ENCODE measurements around the gene PLA2G5.

Gene PLA2G5

DNA sequence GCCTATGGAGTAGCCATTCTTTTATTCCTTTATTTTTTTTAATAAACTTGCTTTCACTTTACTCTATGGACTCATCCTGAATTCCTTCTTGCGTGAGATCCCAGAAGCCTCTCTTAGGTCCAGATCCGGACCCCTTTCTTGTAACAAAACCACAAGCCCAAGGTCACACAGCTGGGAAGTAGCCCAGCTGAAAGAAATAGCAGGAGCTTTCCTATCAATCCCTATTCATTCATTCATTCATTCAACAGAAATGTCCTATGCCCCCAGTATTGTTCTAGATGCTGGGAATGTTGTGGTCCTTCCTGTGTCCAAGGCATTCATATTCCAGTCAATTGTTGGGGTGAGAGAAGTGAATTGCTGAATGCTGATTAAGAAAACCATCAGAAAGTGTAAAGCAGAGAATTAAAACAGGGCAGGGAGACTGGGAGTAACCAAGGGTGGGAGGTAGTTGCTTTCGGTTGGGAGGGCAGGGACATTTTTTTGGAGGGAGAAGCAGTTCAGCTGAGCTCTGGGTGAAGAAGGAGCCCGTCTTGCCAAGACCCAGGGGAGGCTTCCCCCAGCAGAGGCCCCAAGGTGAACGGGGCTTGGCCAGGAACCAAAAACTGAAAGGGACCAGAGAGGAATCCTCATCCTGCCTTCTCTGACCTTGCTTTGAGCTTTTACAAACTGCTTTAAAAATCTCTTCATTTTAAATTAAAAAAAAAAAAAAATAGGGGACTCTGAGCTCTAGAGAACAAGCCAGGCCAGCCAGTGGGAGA, 38.6 kb downstream of the PLA2G5 start:
- Histone ChIP-seq H3K36me3 (ENCODE audit: control insufficient read depth, insufficient read depth, low read length) (no peaks in the 10 kb centered on the region), H3K27me3 (ENCODE audit: control insufficient read depth, insufficient read depth, low read length) (no peaks in the 10 kb centered on the region), H3K27ac (ENCODE audit: low read depth, low read length) (no peak overlapping the region), H3K4me1 (ENCODE audit: control insufficient read depth, insufficient read depth, low read length) (no peaks in the 10 kb centered on the region), H3K9me3 (ENCODE audit: control insufficient read depth, insufficient read depth, low read length) (no peaks in the 10 kb centered on the region; the same call in 1 of the 2 replicates), H3K4me3 (ENCODE audit: low read depth, low read length) (no peak overlapping the region), H3K9ac (ENCODE audit: low read depth, low read length) (no peak overlapping the region)

DNA sequence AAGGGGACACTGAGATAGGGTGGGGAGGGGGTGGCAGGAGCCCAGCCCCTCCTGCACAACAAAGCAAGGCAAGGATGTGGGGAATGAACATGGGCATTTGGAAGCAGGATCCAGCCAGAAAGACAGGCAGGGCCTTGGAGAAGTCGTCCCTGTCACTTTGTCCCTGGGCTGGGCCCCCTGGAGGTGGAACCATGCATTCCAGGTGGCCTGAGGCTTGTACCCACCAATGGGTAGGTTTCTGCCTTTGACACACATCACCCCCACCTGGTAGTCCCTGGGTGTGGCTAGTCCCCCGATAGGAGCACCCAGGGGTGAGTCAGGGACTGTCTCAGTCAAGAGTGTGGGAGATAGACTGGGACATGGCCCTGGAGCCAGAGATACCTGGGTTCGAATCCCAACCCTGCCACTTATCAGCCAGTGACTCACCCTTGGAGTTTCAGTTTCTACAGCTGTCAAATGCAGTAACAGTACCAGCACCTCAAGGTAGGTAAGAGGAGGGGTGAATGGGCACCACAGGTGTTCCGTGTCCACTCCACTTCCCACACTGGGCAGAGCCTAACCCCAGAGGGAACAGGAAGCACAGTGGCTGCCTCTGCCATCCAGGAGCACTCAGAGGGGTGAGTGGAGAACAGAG, 39.3 kb downstream of the PLA2G5 start:
- no peaks in the 10 kb centered on the region for H3K36me3 ChIP-seq (ENCODE audit: control insufficient read depth, insufficient read depth, low read length)
- H3K27me3 ChIP-seq (ENCODE audit: control insufficient read depth, insufficient read depth, low read length): no peaks in the 10 kb centered on the region
- H3K9me3 ChIP-seq (ENCODE audit: control insufficient read depth, insufficient read depth, low read length): no peaks in the 10 kb centered on the region; the same call in 1 of the 2 replicates
- H3K27ac ChIP-seq (ENCODE audit: low read depth, low read length): no peak overlapping the region
- no peak overlapping the region for H3K9ac ChIP-seq (ENCODE audit: low read depth, low read length)
- H3K4me3 ChIP-seq (ENCODE audit: low read depth, low read length): no peak overlapping the region
- peaks cover under 1% of the 10 kb centered on the region; the same call in 1 of the 2 replicates for H3K4me1 ChIP-seq (ENCODE audit: control insufficient read depth, insufficient read depth, low read length)

DNA sequence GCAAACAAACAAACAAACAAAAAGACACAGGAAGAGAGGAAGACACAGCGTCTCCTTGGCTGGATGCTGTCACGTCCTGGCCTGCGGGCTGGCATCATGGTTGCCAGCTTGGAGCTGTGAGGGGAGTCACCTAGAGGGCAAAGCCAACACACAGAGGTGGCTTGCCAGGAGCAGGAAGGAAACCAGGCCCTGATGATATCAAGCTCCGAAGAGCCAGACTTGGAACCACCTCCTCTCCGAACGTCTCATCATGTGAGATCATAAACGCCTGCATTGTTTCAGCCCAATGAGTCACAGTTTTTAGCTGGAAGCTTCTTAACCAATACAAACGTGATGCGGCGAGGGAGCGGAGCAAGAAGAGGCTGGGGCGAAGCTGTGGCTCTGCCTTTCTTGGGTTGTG, 40.7 kb downstream of the PLA2G5 start:
- no peaks in the 10 kb centered on the region for H3K9me3 ChIP-seq (ENCODE audit: control insufficient read depth, insufficient read depth, low read length)
- no peak overlapping the region for H3K27ac ChIP-seq (ENCODE audit: low read depth, low read length)
- no peak overlapping the region for H3K9ac ChIP-seq (ENCODE audit: low read depth, low read length)
- no peak overlapping the region for H3K4me3 ChIP-seq (ENCODE audit: low read depth, low read length)
- no peaks in the 10 kb centered on the region for H3K27me3 ChIP-seq (ENCODE audit: control insufficient read depth, insufficient read depth, low read length)
- H3K4me1 ChIP-seq (ENCODE audit: control insufficient read depth, insufficient read depth, low read length): peaks cover 4% of the 10 kb centered on the region; the same call in 1 of the 2 replicates
- H3K36me3 ChIP-seq (ENCODE audit: control insufficient read depth, insufficient read depth, low read length): no peaks in the 10 kb centered on the region

DNA sequence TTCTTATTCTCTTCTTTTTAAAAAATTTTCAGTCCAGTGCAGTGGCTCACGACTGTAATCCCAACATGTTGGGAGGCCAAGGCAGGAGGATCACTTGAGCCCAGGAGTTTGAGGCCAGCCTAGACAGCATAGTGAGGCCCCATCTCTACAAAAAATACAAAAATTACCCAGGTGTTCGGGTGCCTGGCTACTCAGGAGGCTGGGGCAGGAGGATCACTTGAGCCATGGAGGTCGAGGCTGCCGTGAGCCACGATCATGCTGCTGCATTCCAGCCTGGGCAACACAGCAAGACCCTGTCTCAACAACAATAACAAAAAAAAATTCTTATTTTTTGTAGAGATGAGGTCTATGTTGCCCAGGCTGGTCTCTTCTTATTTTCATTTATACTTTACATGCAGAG, 41.5 kb downstream of the PLA2G5 start:
- H3K36me3 ChIP-seq (ENCODE audit: control insufficient read depth, insufficient read depth, low read length): no peaks in the 10 kb centered on the region
- no peak overlapping the region for H3K4me3 ChIP-seq (ENCODE audit: low read depth, low read length)
- H3K4me1 ChIP-seq (ENCODE audit: control insufficient read depth, insufficient read depth, low read length): peaks cover 4% of the 10 kb centered on the region; the same call in 1 of the 2 replicates
- no peaks in the 10 kb centered on the region for H3K27me3 ChIP-seq (ENCODE audit: control insufficient read depth, insufficient read depth, low read length)
- no peak overlapping the region for H3K9ac ChIP-seq (ENCODE audit: low read depth, low read length)
- no peaks in the 10 kb centered on the region for H3K9me3 ChIP-seq (ENCODE audit: control insufficient read depth, insufficient read depth, low read length)
- H3K27ac ChIP-seq (ENCODE audit: low read depth, low read length): no peak overlapping the region

DNA sequence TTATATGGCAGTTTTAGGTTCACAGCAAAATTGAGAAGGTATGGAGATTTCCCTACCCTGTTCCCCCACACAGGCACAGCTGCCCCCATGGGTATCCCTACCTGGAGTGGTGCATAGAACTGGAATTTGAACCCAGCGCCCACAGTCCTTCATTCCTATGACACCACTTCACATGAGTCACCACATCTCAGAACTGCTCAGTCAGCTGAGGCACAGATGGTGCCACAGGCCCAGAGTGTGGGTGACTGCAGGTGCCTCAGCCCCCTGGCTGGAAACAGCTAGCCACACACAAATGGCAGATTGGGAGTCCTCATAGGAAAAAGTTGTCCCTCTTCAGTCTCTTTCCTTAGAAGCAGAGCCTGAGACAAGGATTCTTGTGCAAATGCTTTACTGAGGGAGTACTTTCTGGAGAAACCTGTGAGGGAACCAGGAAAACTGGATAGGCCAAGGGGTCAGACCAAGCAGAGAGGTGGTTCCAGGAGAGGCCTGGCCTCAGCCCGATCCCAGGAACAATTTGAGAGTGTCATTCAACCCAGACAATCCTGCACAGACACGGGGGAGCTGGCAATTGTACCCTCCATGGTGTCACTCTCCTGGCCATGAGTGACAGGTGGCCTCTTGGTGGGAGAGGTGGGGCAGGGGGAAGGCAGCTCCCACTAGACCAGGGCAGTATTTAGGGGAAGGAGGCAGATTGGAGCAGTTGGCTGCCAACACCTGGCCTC, 42.4 kb downstream of the PLA2G5 start:
- no peak overlapping the region for H3K27ac ChIP-seq (ENCODE audit: low read depth, low read length)
- H3K4me3 ChIP-seq (ENCODE audit: low read depth, low read length): no peak overlapping the region
- H3K27me3 ChIP-seq (ENCODE audit: control insufficient read depth, insufficient read depth, low read length): no peaks in the 10 kb centered on the region
- H3K4me1 ChIP-seq (ENCODE audit: control insufficient read depth, insufficient read depth, low read length): peaks cover 4% of the 10 kb centered on the region; the same call in 1 of the 2 replicates
- no peaks in the 10 kb centered on the region for H3K36me3 ChIP-seq (ENCODE audit: control insufficient read depth, insufficient read depth, low read length)
- H3K9me3 ChIP-seq (ENCODE audit: control insufficient read depth, insufficient read depth, low read length): no peaks in the 10 kb centered on the region
- H3K9ac ChIP-seq (ENCODE audit: low read depth, low read length): no peak overlapping the region

DNA sequence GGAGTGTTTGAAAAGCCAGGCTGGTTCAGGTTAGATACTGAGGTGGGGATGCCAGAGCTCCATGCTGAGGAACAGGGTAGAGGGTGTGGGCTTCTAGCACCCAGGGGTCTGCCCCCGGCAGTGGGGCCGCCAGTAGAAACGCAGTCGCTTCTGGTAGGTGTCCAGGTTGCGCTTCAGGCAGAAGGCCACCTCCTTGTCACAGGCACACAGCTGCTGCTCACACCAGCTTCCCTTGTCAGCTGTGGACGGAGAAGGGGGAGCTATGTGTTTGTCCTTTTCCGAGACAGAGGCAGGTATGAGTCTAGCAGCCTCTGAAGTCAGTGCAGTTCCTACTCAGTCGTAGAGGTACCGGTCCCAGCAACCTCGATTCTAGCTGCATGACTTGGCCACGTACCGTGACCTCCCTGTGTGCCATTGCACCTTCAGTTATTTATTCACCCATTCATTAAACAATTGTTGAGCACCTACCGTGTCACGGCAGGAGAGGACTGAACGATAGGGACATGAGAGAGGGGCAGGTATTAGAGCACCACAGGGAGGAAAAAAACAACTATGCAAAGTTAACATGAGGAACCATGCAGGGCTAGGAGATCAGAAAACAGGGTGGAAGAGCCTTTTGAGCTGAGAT, 44.1 kb downstream of the PLA2G5 start:
- Histone ChIP-seq H3K9ac (ENCODE audit: low read depth, low read length) (no peak overlapping the region), H3K27ac (ENCODE audit: low read depth, low read length) (no peak overlapping the region), H3K4me3 (ENCODE audit: low read depth, low read length) (no peak overlapping the region), H3K36me3 (ENCODE audit: control insufficient read depth, insufficient read depth, low read length) (no peaks in the 10 kb centered on the region), H3K9me3 (ENCODE audit: control insufficient read depth, insufficient read depth, low read length) (no peaks in the 10 kb centered on the region), H3K27me3 (ENCODE audit: control insufficient read depth, insufficient read depth, low read length) (no peaks in the 10 kb centered on the region), H3K4me1 (ENCODE audit: control insufficient read depth, insufficient read depth, low read length) (peaks cover 4% of the 10 kb centered on the region; the same call in 1 of the 2 replicates)

DNA sequence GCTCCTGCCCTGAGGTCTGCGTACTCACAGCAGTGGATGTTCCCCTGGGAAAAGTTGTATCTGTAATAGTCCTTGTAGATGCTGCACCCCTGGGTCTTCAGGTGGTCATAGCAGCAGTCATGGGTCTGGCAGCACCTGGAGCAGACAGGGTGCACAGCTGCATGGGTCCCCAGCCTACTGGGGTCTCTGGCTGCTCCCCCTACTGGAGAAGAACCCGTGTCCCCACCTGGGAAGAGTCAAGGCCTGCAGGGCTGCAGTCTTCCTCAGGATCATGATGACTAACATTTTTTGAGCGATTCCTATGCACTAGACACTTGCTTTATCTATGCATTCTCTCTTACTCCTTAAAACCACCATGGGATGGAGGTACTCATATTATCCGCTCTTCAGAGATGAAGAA, 45.5 kb downstream of the PLA2G5 start:
- Histone ChIP-seq H3K27me3 (ENCODE audit: control insufficient read depth, insufficient read depth, low read length) (no peaks in the 10 kb centered on the region), H3K4me3 (ENCODE audit: low read depth, low read length) (no peak overlapping the region), H3K36me3 (ENCODE audit: control insufficient read depth, insufficient read depth, low read length) (no peaks in the 10 kb centered on the region), H3K4me1 (ENCODE audit: control insufficient read depth, insufficient read depth, low read length) (peaks cover 4% of the 10 kb centered on the region; the same call in 1 of the 2 replicates), H3K9me3 (ENCODE audit: control insufficient read depth, insufficient read depth, low read length) (no peaks in the 10 kb centered on the region), H3K9ac (ENCODE audit: low read depth, low read length) (no peak overlapping the region), H3K27ac (ENCODE audit: low read depth, low read length) (no peak overlapping the region)

DNA sequence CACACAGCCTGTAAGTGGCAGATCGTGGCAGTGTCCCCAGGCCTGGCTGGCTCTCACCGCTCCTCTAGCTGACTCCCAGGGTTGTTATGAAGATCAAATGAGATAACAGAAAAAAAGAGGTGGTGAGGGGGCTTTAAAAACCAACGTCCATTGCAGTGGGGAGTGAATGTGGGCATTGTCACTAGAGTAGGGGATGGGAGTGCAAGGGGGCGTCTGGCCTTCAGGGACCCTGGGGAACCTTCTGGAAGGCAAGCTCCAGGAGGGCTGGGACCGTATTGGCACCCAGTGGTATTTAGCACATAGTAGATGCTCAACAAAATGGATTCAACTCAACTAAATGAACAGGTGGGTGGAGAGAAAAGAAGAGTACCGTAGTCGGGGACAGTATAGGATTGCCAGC, 45.9 kb downstream of the PLA2G5 start:
- Histone ChIP-seq H3K27me3 (ENCODE audit: control insufficient read depth, insufficient read depth, low read length) (no peaks in the 10 kb centered on the region), H3K9me3 (ENCODE audit: control insufficient read depth, insufficient read depth, low read length) (no peaks in the 10 kb centered on the region), H3K9ac (ENCODE audit: low read depth, low read length) (no peak overlapping the region), H3K36me3 (ENCODE audit: control insufficient read depth, insufficient read depth, low read length) (no peaks in the 10 kb centered on the region), H3K4me3 (ENCODE audit: low read depth, low read length) (no peak overlapping the region), H3K4me1 (ENCODE audit: control insufficient read depth, insufficient read depth, low read length) (peaks cover 4% of the 10 kb centered on the region; the same call in 1 of the 2 replicates), H3K27ac (ENCODE audit: low read depth, low read length) (no peak overlapping the region)

DNA sequence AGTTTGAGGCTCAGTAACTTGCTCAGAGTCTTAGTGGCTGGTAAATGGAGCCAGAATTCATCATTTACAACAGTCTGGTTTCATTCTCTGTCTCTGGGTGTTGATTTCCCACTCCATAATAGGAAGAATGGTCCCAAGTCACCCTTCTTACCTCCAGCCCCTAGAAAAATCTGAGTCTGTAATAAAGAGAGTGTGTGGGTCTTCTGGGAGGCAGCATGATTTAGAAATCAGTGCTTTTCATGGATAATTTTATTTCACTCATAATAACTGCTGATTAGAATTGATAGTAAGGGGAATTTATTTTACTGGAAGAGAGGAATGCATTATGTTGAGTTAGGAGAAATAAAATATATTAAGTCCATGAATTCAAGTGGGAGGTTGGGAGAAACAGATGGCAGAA, 47.2 kb downstream of the PLA2G5 start:
- Histone ChIP-seq H3K4me1 (ENCODE audit: control insufficient read depth, insufficient read depth, low read length) (peaks cover 4% of the 10 kb centered on the region; the same call in 1 of the 2 replicates), H3K9me3 (ENCODE audit: control insufficient read depth, insufficient read depth, low read length) (no peaks in the 10 kb centered on the region), H3K27ac (ENCODE audit: low read depth, low read length) (no peak overlapping the region), H3K27me3 (ENCODE audit: control insufficient read depth, insufficient read depth, low read length) (no peaks in the 10 kb centered on the region), H3K4me3 (ENCODE audit: low read depth, low read length) (no peak overlapping the region), H3K9ac (ENCODE audit: low read depth, low read length) (no peak overlapping the region), H3K36me3 (ENCODE audit: control insufficient read depth, insufficient read depth, low read length) (no peaks in the 10 kb centered on the region)

DNA sequence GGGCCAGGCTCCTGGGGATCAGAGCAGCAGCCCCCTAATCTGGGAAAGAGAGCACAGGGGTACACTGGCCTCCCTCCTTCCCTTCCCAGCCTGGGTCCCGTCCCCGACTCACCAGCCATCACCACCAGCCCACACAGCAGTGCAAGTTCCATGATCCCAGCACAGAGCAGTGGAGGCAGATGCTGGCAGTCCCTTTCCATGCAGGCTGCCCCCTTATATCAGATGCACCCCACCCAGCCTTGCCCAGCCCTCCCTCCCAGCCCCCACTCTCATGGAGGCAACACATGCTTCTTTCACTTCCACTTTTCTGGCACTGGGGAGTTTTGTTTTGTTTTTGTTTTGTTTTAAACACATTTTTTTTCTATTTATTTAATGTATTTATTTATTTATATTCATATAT, 49.4 kb downstream of the PLA2G5 start, which contains the start of gene PLA2G2D:
TSS of gene PLA2G2D (minus strand) at position 190 of the 400 bp plus-strand sequence. CDS start at position 152, 38 bp downstream.
- Histone ChIP-seq H3K27me3 (ENCODE audit: control insufficient read depth, insufficient read depth, low read length) (no peaks in the 10 kb centered on the region), H3K27ac (ENCODE audit: low read depth, low read length) (no peak within 1 kb of the TSS), H3K9ac (ENCODE audit: low read depth, low read length) (no peak within 1 kb of the TSS), H3K4me3 (ENCODE audit: low read depth, low read length) (no peak within 1 kb of the TSS), H3K4me1 (ENCODE audit: control insufficient read depth, insufficient read depth, low read length) (peaks cover 3% of the 10 kb centered on the region; the same call in 1 of the 2 replicates), H3K36me3 (ENCODE audit: control insufficient read depth, insufficient read depth, low read length) (no peaks in the 10 kb centered on the region), H3K9me3 (ENCODE audit: control insufficient read depth, insufficient read depth, low read length) (no peaks in the 10 kb centered on the region)

Data from HUES48 (cell line).